ENCODE data around the gene SORCS2.

SORCS2 gene

DNA sequence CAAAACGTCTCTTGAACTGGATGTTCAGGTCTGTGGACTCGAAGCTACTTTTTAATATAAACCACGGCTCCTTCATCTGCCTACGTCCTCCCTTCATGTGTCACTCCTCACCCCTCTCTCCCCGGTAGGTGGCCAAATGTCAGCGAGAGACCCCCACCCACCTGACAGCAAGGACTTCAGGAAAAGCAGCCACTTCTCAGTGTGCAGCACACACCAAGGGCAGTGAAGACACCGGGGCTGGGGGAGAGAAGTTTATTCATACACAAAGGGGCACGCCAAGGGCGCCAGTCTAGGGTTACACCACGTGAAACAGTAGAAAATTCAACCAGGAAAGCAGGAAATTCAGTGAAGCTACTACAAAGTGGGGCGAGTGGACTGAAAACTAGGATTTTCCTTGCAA, 566.1 kb downstream of the SORCS2 start:
- ChIA-PET POLR2A (no interaction called here), CTCF (interaction anchor here (0.9 to 1.5 kb wide), 2 partner anchors 44 to 47 kb away, joined by 3 to 5 read pairs; no protein-coding TSS in a partner anchor)
- no peak for TF ChIP-seq CTBP1 (IDR thresholded peaks at IDR 0.05; ENCODE audit: borderline replicate concordance)
- no peak for TF ChIP-seq HDGF (IDR thresholded peaks at IDR 0.05; ENCODE audit: borderline replicate concordance)
- no peak for TF ChIP-seq NFRKB (IDR thresholded peaks at IDR 0.05)
- no peak for TF ChIP-seq FOXK2 (IDR thresholded peaks at IDR 0.05)
- no peak for TF ChIP-seq BHLHE40 (IDR thresholded peaks at IDR 0.05; ENCODE audit: borderline replicate concordance)
- no peak for DNase-seq (ENCODE audit: extremely low spot score)

- no peak for TF ChIP-seq L3MBTL2 (conservative IDR thresholded peaks at IDR 0.05)
- TF ChIP-seq ELF4 (IDR thresholded peaks at IDR 0.05), result no peak
- no peak for TF ChIP-seq LEF1 (IDR thresholded peaks at IDR 0.05; ENCODE audit: borderline replicate concordance)
- TF ChIP-seq FOXK2 (IDR thresholded peaks at IDR 0.05), result no peak
- TF ChIP-seq FOXM1 (IDR thresholded peaks at IDR 0.05; ENCODE audit: borderline replicate concordance), result no peak
- TF ChIP-seq CTBP1 (IDR thresholded peaks at IDR 0.05; ENCODE audit: borderline replicate concordance), result no peak
- no peak for TF ChIP-seq SUZ12 (IDR thresholded peaks at IDR 0.05)
- DNase-seq (ENCODE audit: extremely low spot score), result no peak
- POLR2A ChIA-PET, result no interaction called here
- CTCF ChIA-PET, result no interaction called here
Observed at GRCh38 chr4:7759216-7759615, 566.9 kb downstream of the SORCS2 start.

- CTCF ChIA-PET, result no interaction called here
- TF ChIP-seq NFRKB (IDR thresholded peaks at IDR 0.05) (no peak), HDGF (IDR thresholded peaks at IDR 0.05; ENCODE audit: borderline replicate concordance) (no peak), ZNF384 (IDR thresholded peaks at IDR 0.05) (no peak), FOXK2 (IDR thresholded peaks at IDR 0.05) (no peak), TARDBP (IDR thresholded peaks at IDR 0.05) (no peak), BHLHE40 (IDR thresholded peaks at IDR 0.05; ENCODE audit: borderline replicate concordance) (no peak), ARNT (IDR thresholded peaks at IDR 0.05) (no peak), L3MBTL2 (conservative IDR thresholded peaks at IDR 0.05) (no peak), SP1 (IDR thresholded peaks at IDR 0.05) (no peak), FOXA1 (IDR thresholded peaks at IDR 0.05) (no peak), SUZ12 (IDR thresholded peaks at IDR 0.05) (no peak), LEF1 (IDR thresholded peaks at IDR 0.05; ENCODE audit: borderline replicate concordance) (no peak), PKNOX1 (IDR thresholded peaks at IDR 0.05) (no peak), FOXM1 (IDR thresholded peaks at IDR 0.05; ENCODE audit: borderline replicate concordance) (no peak), ELF4 (IDR thresholded peaks at IDR 0.05) (no peak), CTBP1 (IDR thresholded peaks at IDR 0.05; ENCODE audit: borderline replicate concordance) (no peak)
- no peak for DNase-seq (ENCODE audit: extremely low spot score)
- POLR2A ChIA-PET, result no interaction called here
Observed at GRCh38 chr4:7759635-7760034, 567.3 kb downstream of the SORCS2 start.

- no peak for DNase-seq (ENCODE audit: extremely low spot score)
- POLR2A ChIA-PET, result no interaction called here
- CTCF ChIA-PET, result interaction anchor here (2.2 kb wide), 1 partner anchor 42 kb away, joined by 16 read pairs; no protein-coding TSS in a partner anchor
- TF ChIP-seq LEF1 (IDR thresholded peaks at IDR 0.05; ENCODE audit: borderline replicate concordance), result no peak
- no peak for TF ChIP-seq BHLHE40 (IDR thresholded peaks at IDR 0.05; ENCODE audit: borderline replicate concordance)
- no peak for TF ChIP-seq CTBP1 (IDR thresholded peaks at IDR 0.05; ENCODE audit: borderline replicate concordance)
- no peak for TF ChIP-seq FOXA1 (IDR thresholded peaks at IDR 0.05)
- TF ChIP-seq NFRKB (IDR thresholded peaks at IDR 0.05), result no peak
- no peak for TF ChIP-seq TARDBP (IDR thresholded peaks at IDR 0.05)
- TF ChIP-seq HDGF (IDR thresholded peaks at IDR 0.05; ENCODE audit: borderline replicate concordance), result no peak
- TF ChIP-seq ZNF384 (IDR thresholded peaks at IDR 0.05), result no peak
- no peak for TF ChIP-seq ARNT (IDR thresholded peaks at IDR 0.05)
- TF ChIP-seq PKNOX1 (IDR thresholded peaks at IDR 0.05), result no peak
- no peak for TF ChIP-seq SUZ12 (IDR thresholded peaks at IDR 0.05)
- no peak for TF ChIP-seq ELF4 (IDR thresholded peaks at IDR 0.05)
- no peak for TF ChIP-seq FOXK2 (IDR thresholded peaks at IDR 0.05)
- TF ChIP-seq L3MBTL2 (conservative IDR thresholded peaks at IDR 0.05), result no peak
- no peak for TF ChIP-seq FOXM1 (IDR thresholded peaks at IDR 0.05; ENCODE audit: borderline replicate concordance)
Observed at GRCh38 chr4:7760228-7760627, 567.9 kb downstream of the SORCS2 start.

DNA sequence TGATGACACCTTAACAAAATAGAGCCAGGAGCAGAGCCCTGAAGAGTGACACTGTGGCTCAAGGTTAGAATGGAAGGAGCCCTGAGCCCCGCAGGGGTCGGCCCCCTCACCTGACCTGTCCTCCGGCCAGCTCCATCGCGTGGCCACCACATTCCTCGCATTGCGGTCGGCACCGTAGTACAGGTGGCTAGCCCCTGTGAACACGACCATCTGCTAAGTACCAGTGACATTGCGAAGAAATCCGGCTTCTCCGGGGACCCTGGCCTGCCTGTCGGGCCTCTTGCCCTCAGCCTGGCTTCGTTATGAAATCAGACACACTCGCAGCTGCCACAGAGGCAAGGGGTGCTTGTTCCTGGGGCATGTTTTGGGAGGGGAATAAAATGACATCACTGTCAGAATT, 568.4 kb downstream of the SORCS2 start:
- no peak for DNase-seq (ENCODE audit: extremely low spot score)
- TF ChIP-seq SUZ12 (IDR thresholded peaks at IDR 0.05) (no peak), BHLHE40 (IDR thresholded peaks at IDR 0.05; ENCODE audit: borderline replicate concordance) (no peak), NFRKB (IDR thresholded peaks at IDR 0.05) (no peak)
- POLR2A ChIA-PET, result no interaction called here
- CTCF ChIA-PET, result interaction anchor here (2.2 kb wide), 1 partner anchor 42 kb away, joined by 16 read pairs; no protein-coding TSS in a partner anchor

- DNase-seq (ENCODE audit: extremely low spot score), result no peak
- ChIA-PET CTCF (interaction anchor here (0.7 to 2.2 kb wide), 5 partner anchors 14 to 1000 kb away, joined by 3 to 16 read pairs (median 4); no protein-coding TSS in a partner anchor), POLR2A (no interaction called here)
- TF ChIP-seq ARNT (IDR thresholded peaks at IDR 0.05), result no peak
- TF ChIP-seq FOXA1 (IDR thresholded peaks at IDR 0.05), result no peak
- no peak for TF ChIP-seq NFRKB (IDR thresholded peaks at IDR 0.05)
- TF ChIP-seq PKNOX1 (IDR thresholded peaks at IDR 0.05), result no peak
- TF ChIP-seq SUZ12 (IDR thresholded peaks at IDR 0.05), result no peak
- no peak for TF ChIP-seq FOXM1 (IDR thresholded peaks at IDR 0.05; ENCODE audit: borderline replicate concordance)
- TF ChIP-seq FOXK2 (IDR thresholded peaks at IDR 0.05), result no peak
- no peak for TF ChIP-seq CTBP1 (IDR thresholded peaks at IDR 0.05; ENCODE audit: borderline replicate concordance)
- TF ChIP-seq TARDBP (IDR thresholded peaks at IDR 0.05), result no peak
- TF ChIP-seq ZNF384 (IDR thresholded peaks at IDR 0.05), result no peak
Observed at GRCh38 chr4:7761312-7761711, 569.0 kb downstream of the SORCS2 start.
